Measurements from ENCODE around the gene CYTIP. TPM values are rescaled to one million over a fixed set of nuclear protein-coding genes. Genes with fewer than 3 reads are reported as not detected.

Gene CYTIP
- polyA plus RNA-seq, 2 of the 4 experiments (the other 2 are of a cell fraction) = 0.34 TPM; not detected in 1

Other genes starting within 250 kb of the CYTIP start
- gene GALNT5, start 186.4 kb downstream of the CYTIP start, polyA plus RNA-seq (2011; rRNA removed) = 3.0 and 3.3 TPM in 2 replicates
- gene GALNT5, start 186.4 kb downstream of the CYTIP start, polyA plus RNA-seq (2017; fragmentation: RNase III; extraction: RNeasy Plus Mini Kit Qiagen cat#74134 plus additional on column Dnase treatment) = 2.3 to 3.2 TPM (median 2.9 TPM) in 3 replicates
- gene ERMN, start 118.3 kb downstream of the CYTIP start, polyA plus RNA-seq (2011; rRNA removed) = not detected in 2 replicates
- gene ERMN, start 118.3 kb downstream of the CYTIP start, polyA plus RNA-seq (2017; fragmentation: RNase III; extraction: RNeasy Plus Mini Kit Qiagen cat#74134 plus additional on column Dnase treatment) = not detected in 3 replicates
- gene ACVR1C, start 184.8 kb upstream of the CYTIP start, polyA plus RNA-seq (2011; rRNA removed) = 0.06 and 0.07 TPM in 2 replicates
- 0.01 TPM in 1 of 3 replicates, not detected in the others for gene ACVR1C, start 184.8 kb upstream of the CYTIP start, polyA plus RNA-seq (2017; fragmentation: RNase III; extraction: RNeasy Plus Mini Kit Qiagen cat#74134 plus additional on column Dnase treatment)

Measured in A549 (cell line).